K562 (cell line): ENCODE results near the gene ZW10. TPM values are rescaled to one million over a fixed set of nuclear protein-coding genes. Genes with fewer than 3 reads are reported as not detected.

ENCODE experiments used
- ZBTB40 ChIP-seq, 2 experiments: fragments of 450-650 bp in 1 of 2; sonication (generic) in 1 of 2; formaldehyde crosslinking in 1 of 2; IDR thresholded peaks; 2 replicates each; pipeline versions ENCODE4 v1.7.1 to v1.9.0; 2016 to 2022; ENCODE audit warnings: inconsistent platforms in 1 of 2, mild to moderate bottlenecking in 1 of 2, missing genetic modification reagents in 1 of 2
- polyA plus RNA-seq, 8 experiments: library from polyadenylated mRNA; depleted of rRNA in 4 of 8; stranded (reverse) in 5 of 8; unstranded in 3 of 8; fragments of >200 nt; fragmentation: Nextera tagmentation in 2 of 8; fragmentation: Illumina TruSeq in 1 of 8; extraction: Ambion mirVana in 2 of 8; extraction: Trizol in 1 of 8; gene quantifications; 2 replicates each; pipeline versions ENCODE4 v1.2.1 to v1.2.3, GENCODE V29; 2011 to 2014; ENCODE audit warnings: inconsistent platforms in 1 of 8, missing spikeins in 1 of 8
- total RNA-seq, 7 experiments: library from RNA; depleted of rRNA in 6 of 7; stranded (reverse); fragments of >200 nt in 6 of 7; fragmentation: Illumina TruSeq in 2 of 7; extraction: Trizol in 2 of 7; gene quantifications; 2 replicates each; pipeline versions ENCODE4 v1.2.1 to v1.2.3, GENCODE V29; 2011 to 2021; ENCODE audit warnings: low replicate concordance in 1 of 7

Gene ZW10
- total and polyA plus RNA-seq, 9 of the 15 experiments (the other 6 are each of a cell fraction or from before 2014, with no cell fraction given) = 9.4 to 37.7 (median 25.0) TPM

- no peak for TF ChIP-seq ZBTB40 (IDR thresholded peaks at IDR 0.05)
- no peak for TF ChIP-seq ZBTB40 (CRISPR knock-in tag; IDR thresholded peaks at IDR 0.05)
These were observed 37.2 kb downstream of the ZW10 start (continued) for GRCh38 chr11:113736323-113736722.
